Measurements from ENCODE around the gene OCEL1.

GRCh38 chr19:17220207-17220758 is 5.7 kb upstream of the OCEL1 start:
- TF ChIP-seq POLR2A (IDR thresholded peaks at IDR 0.05; ENCODE audit: low read length) (peak; percentile 62), GATA1 (IDR thresholded peaks at IDR 0.05; ENCODE audit: low read depth, low read length) (no peak)
